ENCODE data around the gene RDH14. TPM values are rescaled to one million over a fixed set of nuclear protein-coding genes. Genes with fewer than 3 reads are reported as not detected.

The RDH14 gene
- total RNA-seq, 1 donor from 2014 or later, result 14.2 TPM

DNA sequence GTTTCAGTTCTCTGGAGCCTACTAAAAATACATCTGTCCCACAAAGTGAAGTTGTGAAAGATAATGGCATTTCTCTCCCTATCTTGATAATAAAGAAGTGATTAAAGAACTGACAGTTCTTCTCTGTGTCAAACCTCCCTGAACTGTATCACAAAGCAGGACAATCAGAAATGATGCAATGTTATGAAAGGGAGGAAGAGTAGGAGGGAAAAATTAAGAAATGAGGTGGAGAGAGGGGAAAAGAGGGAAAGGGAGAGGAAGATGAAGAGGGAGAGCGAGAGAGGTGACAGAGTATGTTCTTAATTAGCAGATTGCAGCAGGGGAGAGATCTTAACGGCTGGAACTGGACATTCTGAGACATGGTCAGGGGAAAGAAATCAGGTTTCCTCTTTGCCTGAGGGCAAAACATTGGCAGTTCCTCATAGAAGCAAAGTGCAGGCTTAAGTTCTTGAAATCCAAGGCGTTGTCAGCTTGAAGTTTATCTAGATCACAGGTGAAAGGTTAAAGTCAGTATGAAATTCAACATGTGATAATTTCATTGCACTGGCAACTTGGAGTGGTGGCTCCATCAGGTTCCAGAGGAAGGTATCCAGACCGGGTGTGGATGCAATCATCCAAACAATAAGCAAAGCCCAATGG is 54.6 kb downstream of the RDH14 start:
- intact Hi-C loops (cut with micrococcal nuclease), result no loop called here
- no peaks in the 10 kb centered on the region for H3K4me1 Mint-ChIP-seq
- H3K27me3 Mint-ChIP-seq, result peaks cover 6% of the 10 kb centered on the region
- no peak overlapping the region for H3K27ac Mint-ChIP-seq
- no peak for DNase-seq
- H3K9me3 Mint-ChIP-seq, result no peaks in the 10 kb centered on the region
- no peaks in the 10 kb centered on the region for H3K36me3 Mint-ChIP-seq (ENCODE audit: low read depth)
- no peak overlapping the region for H3K4me3 Mint-ChIP-seq

Other genes with a start within 250 kb of the RDH14 start
- not detected in 2 replicates for gene NT5C1B, start 28.9 kb upstream of the RDH14 start, total RNA-seq

Data from activated CD4-positive, alpha-beta T cell treated with anti-CD3 and anti-CD28 coated beads, Interleukin-2, amount 10 ng/mL, durations not matched to agents 24 days and 14 days (primary cell).